H9 (cell line): ENCODE results near the gene NFKB1. TPM values are rescaled to one million over a fixed set of nuclear protein-coding genes. Genes with fewer than 3 reads are reported as not detected.

Experiments used
- DNase-seq: peaks from one replicate; pipeline ENCODE4 v3.0.0-alpha.2; 2017
- H2AFZ ChIP-seq: one replicate; pipeline ENCODE4 v1.6.1; 2013; ENCODE audit warnings: mild to moderate bottlenecking, low read length, control low read depth, moderate library complexity
- H2AK5ac ChIP-seq: 2 replicates; pipeline ENCODE4 v1.6.1; 2013; ENCODE audit warnings: low read length, control low read depth, mixed read lengths; ENCODE audit not compliant: insufficient read length
- H2BK120ac ChIP-seq: one replicate; pipeline ENCODE4 v1.6.1; 2013; ENCODE audit warnings: low read depth, mild to moderate bottlenecking, low read length, control low read depth, inconsistent platforms; ENCODE audit not compliant: poor library complexity, severe bottlenecking
- H2BK12ac ChIP-seq: 2 replicates; pipeline ENCODE4 v1.6.1; 2013; ENCODE audit warnings: low read length, control low read depth, mixed read lengths, low read depth; ENCODE audit not compliant: insufficient read length
- H2BK15ac ChIP-seq: 2 replicates; pipeline ENCODE4 v1.6.1; 2013; ENCODE audit warnings: low read depth, low read length, control low read depth
- H2BK20ac ChIP-seq: one replicate; pipeline ENCODE4 v1.6.1; 2013; ENCODE audit warnings: low read depth, mild to moderate bottlenecking, low read length, control low read depth, inconsistent platforms; ENCODE audit not compliant: poor library complexity, severe bottlenecking
- H2BK5ac ChIP-seq: 2 replicates; pipeline ENCODE4 v1.6.1; 2013; ENCODE audit warnings: low read length, control low read depth, mixed read lengths; ENCODE audit not compliant: insufficient read length
- H3K14ac ChIP-seq: 2 replicates; pipeline ENCODE4 v1.6.1; 2013; ENCODE audit warnings: low read length, control low read depth; ENCODE audit not compliant: insufficient read depth
- H3K18ac ChIP-seq: 2 replicates; pipeline ENCODE4 v1.6.1; 2013; ENCODE audit warnings: low read depth, mild to moderate bottlenecking, mixed read lengths, low read length, control low read depth; ENCODE audit not compliant: insufficient read length
- H3K23ac ChIP-seq: 2 replicates; pipeline ENCODE4 v1.6.1; 2013; ENCODE audit warnings: low read length, control low read depth, mixed read lengths, low read depth; ENCODE audit not compliant: insufficient read length
- H3K23me2 ChIP-seq: 2 replicates; pipeline ENCODE4 v1.6.1; 2013; ENCODE audit warnings: low read depth, mild to moderate bottlenecking, mixed read lengths, low read length, control low read depth; ENCODE audit not compliant: insufficient read length, poor library complexity, severe bottlenecking
- H3K27ac ChIP-seq: 2 replicates; pipeline ENCODE4 v1.5.1; 2013; ENCODE audit warnings: low read length, control low read depth, mixed read lengths, low read depth; ENCODE audit not compliant: insufficient read length
- H3K27me3 ChIP-seq: 2 replicates; pipeline ENCODE4 v1.6.1; 2013; ENCODE audit warnings: low read length, control low read depth, inconsistent platforms; ENCODE audit not compliant: insufficient read depth
- H3K4ac ChIP-seq: 2 replicates; pipeline ENCODE4 v1.6.1; 2013; ENCODE audit warnings: low read depth, mild to moderate bottlenecking, control low read depth, inconsistent platforms, low read length, moderate library complexity
- H3K4me1 ChIP-seq: 2 replicates; pipeline ENCODE4 v1.6.1; 2013; ENCODE audit warnings: low read length, control low read depth, inconsistent platforms; ENCODE audit not compliant: insufficient read depth
- H3K4me2 ChIP-seq: 2 replicates; pipeline ENCODE4 v1.6.1; 2013; ENCODE audit warnings: low read length, control low read depth, mixed read lengths; ENCODE audit not compliant: insufficient read length, insufficient read depth
- H3K56ac ChIP-seq: 2 replicates; pipeline ENCODE4 v1.6.1; 2013; ENCODE audit warnings: low read depth, mild to moderate bottlenecking, mixed read lengths, low read length, control low read depth; ENCODE audit not compliant: insufficient read length
- H3K79me1 ChIP-seq: 2 replicates; pipeline ENCODE4 v1.6.1; 2013; ENCODE audit warnings: low read depth, mild to moderate bottlenecking, moderate library complexity, low read length, control low read depth, inconsistent platforms; ENCODE audit not compliant: insufficient read depth, poor library complexity, severe bottlenecking
- H3K79me2 ChIP-seq: 2 replicates; pipeline ENCODE4 v1.6.1; 2013; ENCODE audit warnings: low read length, control low read depth, inconsistent platforms; ENCODE audit not compliant: insufficient read depth
- H3K9ac ChIP-seq: 2 replicates; pipeline ENCODE4 v1.6.1; 2013; ENCODE audit warnings: low read length, control low read depth, mixed read lengths; ENCODE audit not compliant: insufficient read length; ENCODE audit errors: extremely low read depth
- H3K9me3 ChIP-seq: one replicate; pipeline ENCODE4 v1.6.1; 2013; ENCODE audit warnings: low read depth, low read length, inconsistent platforms; ENCODE audit not compliant: control insufficient read depth
- H3T11ph ChIP-seq: one replicate; pipeline ENCODE4 v1.6.1; 2013; ENCODE audit warnings: mild to moderate bottlenecking, low read length, control low read depth, inconsistent platforms
- H4K20me1 ChIP-seq: one replicate; pipeline ENCODE4 v1.6.1; 2013; ENCODE audit not compliant: control insufficient read depth, insufficient read length, insufficient read depth
- H4K5ac ChIP-seq: 2 replicates; pipeline ENCODE4 v1.6.1; 2013; ENCODE audit warnings: low read depth, mild to moderate bottlenecking, mixed read lengths, low read length, control low read depth; ENCODE audit not compliant: insufficient read length
- H4K8ac ChIP-seq: replicated peaks from 2 replicates; pipeline ENCODE4 v1.6.1; 2013; ENCODE audit warnings: low read length, control low read depth, mixed read lengths, low read depth; ENCODE audit not compliant: insufficient read length
- H4K91ac ChIP-seq: 2 replicates; pipeline ENCODE4 v1.6.1; 2013; ENCODE audit warnings: low read depth, mild to moderate bottlenecking, moderate library complexity, mixed read lengths, low read length, control low read depth; ENCODE audit not compliant: insufficient read length
- H3K27ac Mint-ChIP-seq, 3 experiments: 2 replicates in 2 of 3; 3 replicates in 1 of 3; pipeline ENCODE4 v1.8.0; 2020 to 2021; ENCODE audit warnings: mixed read lengths in 3 of 3, mild to moderate bottlenecking in 1 of 3, moderate library complexity in 1 of 3
- H3K27me3 Mint-ChIP-seq: 2 replicates; pipeline ENCODE4 v1.8.0; 2021; ENCODE audit warnings: low read depth, mild to moderate bottlenecking, moderate library complexity, mixed read lengths
- H3K36me3 Mint-ChIP-seq, 3 experiments: 2 replicates in 2 of 3; 3 replicates in 1 of 3; pipeline ENCODE4 v1.8.0; 2020 to 2021; ENCODE audit warnings: low read depth in 3 of 3, mixed read lengths in 3 of 3; ENCODE audit not compliant: insufficient read depth in 1 of 3
- H3K4me1 Mint-ChIP-seq, 2 experiments: 2 replicates each; pipeline ENCODE4 v1.8.0; 2020; ENCODE audit warnings: mixed read lengths in 2 of 2
- H3K4me3 Mint-ChIP-seq, 2 experiments: 2 replicates in 1 of 2; 3 replicates in 1 of 2; pipeline ENCODE4 v1.8.0; 2020 to 2021; ENCODE audit warnings: mild to moderate bottlenecking in 2 of 2, mixed read lengths in 2 of 2, moderate library complexity in 1 of 2
- H3K9me3 Mint-ChIP-seq, 2 experiments: 2 replicates in 1 of 2; 3 replicates in 1 of 2; pipeline ENCODE4 v1.8.0; 2020; ENCODE audit warnings: mild to moderate bottlenecking in 2 of 2, mixed read lengths in 2 of 2, moderate library complexity in 1 of 2
- WGBS: extraction: QIAGEN DNeasy Blood & Tissue Kit; methylation state at CpG from one replicate; pipeline ENCODE4 v1.1.7; 2013; ENCODE audit warnings: missing lambda C conversion rate, low lambda C conversion rate, mixed read lengths; ENCODE audit not compliant: insufficient read length; ENCODE audit errors: extremely low coverage; 5-methylcytosine and 5-hydroxymethylcytosine counted together
- total RNA-seq: library from RNA; stranded (reverse); gene quantifications from 2 replicates; pipeline ENCODE4 v1.2.1, GENCODE V29; 2021
- TF ChIP-seq, protein P1 (sequence below): fragments of 200-600 bp; sonication (generic); conservative IDR thresholded peaks from 3 replicates; pipeline ENCODE4 v1.8.0; 2021; ENCODE audit warnings: antibody characterized with exemption, mild to moderate bottlenecking

NFKB1 gene
- total RNA-seq, 1 experiment from 2014 or later = 5.7 TPM

- H3K27ac ChIP-seq = no peak overlapping the region
- no peak overlapping the region for H2BK15ac ChIP-seq
- H2BK5ac ChIP-seq = no peak overlapping the region
- no CpG with 5 or more reads among the region's 7 CpGs for WGBS
- no peak overlapping the region for H3K23ac ChIP-seq
- H3K18ac ChIP-seq = no peak overlapping the region
- H3K9ac ChIP-seq = no peak overlapping the region
- no peak overlapping the region for H4K5ac ChIP-seq
- TF ChIP-seq, protein P1, sequence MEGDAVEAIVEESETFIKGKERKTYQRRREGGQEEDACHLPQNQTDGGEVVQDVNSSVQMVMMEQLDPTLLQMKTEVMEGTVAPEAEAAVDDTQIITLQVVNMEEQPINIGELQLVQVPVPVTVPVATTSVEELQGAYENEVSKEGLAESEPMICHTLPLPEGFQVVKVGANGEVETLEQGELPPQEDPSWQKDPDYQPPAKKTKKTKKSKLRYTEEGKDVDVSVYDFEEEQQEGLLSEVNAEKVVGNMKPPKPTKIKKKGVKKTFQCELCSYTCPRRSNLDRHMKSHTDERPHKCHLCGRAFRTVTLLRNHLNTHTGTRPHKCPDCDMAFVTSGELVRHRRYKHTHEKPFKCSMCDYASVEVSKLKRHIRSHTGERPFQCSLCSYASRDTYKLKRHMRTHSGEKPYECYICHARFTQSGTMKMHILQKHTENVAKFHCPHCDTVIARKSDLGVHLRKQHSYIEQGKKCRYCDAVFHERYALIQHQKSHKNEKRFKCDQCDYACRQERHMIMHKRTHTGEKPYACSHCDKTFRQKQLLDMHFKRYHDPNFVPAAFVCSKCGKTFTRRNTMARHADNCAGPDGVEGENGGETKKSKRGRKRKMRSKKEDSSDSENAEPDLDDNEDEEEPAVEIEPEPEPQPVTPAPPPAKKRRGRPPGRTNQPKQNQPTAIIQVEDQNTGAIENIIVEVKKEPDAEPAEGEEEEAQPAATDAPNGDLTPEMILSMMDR = no peak
- H3K4me3 Mint-ChIP-seq = no peak overlapping the region
- peaks cover 0 to 8% (median 3%) of the 10 kb centered on the region in 3 experiments; a peak in 3 of 7 replicates for H3K36me3 Mint-ChIP-seq
- no peaks in the 10 kb centered on the region for H3K4me1 Mint-ChIP-seq
- H3K23me2 ChIP-seq = no peaks in the 10 kb centered on the region
- no peaks in the 10 kb centered on the region for H3K9me3 Mint-ChIP-seq
- H2BK20ac ChIP-seq = no peak overlapping the region
- H3K4me2 ChIP-seq = no peak overlapping the region
- H2AK5ac ChIP-seq = no peak overlapping the region
- H4K91ac ChIP-seq = no peak overlapping the region
- no peaks in the 10 kb centered on the region for H3K27me3 Mint-ChIP-seq
- DNase-seq = no peak
- no peaks in the 10 kb centered on the region for H3K79me1 ChIP-seq
- no peak overlapping the region for H3K4ac ChIP-seq
- no peak overlapping the region for H2BK120ac ChIP-seq
- H3T11ph ChIP-seq = no peak overlapping the region
- H4K20me1 ChIP-seq = no peaks in the 10 kb centered on the region
- H3K56ac ChIP-seq = no peak overlapping the region
- H4K8ac ChIP-seq = no peak overlapping the region
- no peaks in the 10 kb centered on the region for H3K9me3 ChIP-seq
- no peaks in the 10 kb centered on the region for H3K27me3 ChIP-seq
- no peak overlapping the region for H3K14ac ChIP-seq
- no peaks in the 10 kb centered on the region for H3K4me1 ChIP-seq
- no peaks in the 10 kb centered on the region for H3K79me2 ChIP-seq
- no peak overlapping the region for H2AFZ ChIP-seq
- H3K27ac Mint-ChIP-seq = 0 out of 7 replicates have a peak overlapping the region, but pooled peaks of 1 of the 3 experiments have one; percentile 48
- no peak overlapping the region for H2BK12ac ChIP-seq
Observed at GRCh38 chr4:102606846-102607450, 105.8 kb downstream of the NFKB1 start.
